Mesothelial cell of epicardium (in vitro differentiated cells): ENCODE results near the gene CEP170. TPM values are rescaled to one million over a fixed set of nuclear protein-coding genes. Genes with fewer than 3 reads are reported as not detected.
A peak's percentile ranks its signal among the peaks of the same experiment; 100 is the strongest.

Experiments
- DNase-seq, 2 experiments: peaks; one replicate each; pipeline ENCODE4 v3.0.0; 2021; ENCODE audit warnings: low spot score in 2 of 2; ENCODE audit not compliant: unreplicated experiment in 2 of 2
- H3K27ac Mint-ChIP-seq: 2 replicates; pipeline ENCODE4 v1.8.0; 2021; ENCODE audit warnings: mixed read lengths
- H3K27me3 Mint-ChIP-seq: 2 replicates; pipeline ENCODE4 v1.8.0; 2021; ENCODE audit warnings: low read depth, mixed read lengths
- H3K36me3 Mint-ChIP-seq: 2 replicates; pipeline ENCODE4 v1.8.0; 2021; ENCODE audit warnings: mixed read lengths
- H3K4me1 Mint-ChIP-seq: 2 replicates; pipeline ENCODE4 v1.8.0; 2021; ENCODE audit warnings: mixed read lengths
- H3K4me3 Mint-ChIP-seq: 2 replicates; pipeline ENCODE4 v1.8.0; 2021; ENCODE audit warnings: mild to moderate bottlenecking, moderate library complexity, mixed read lengths
- H3K9me3 Mint-ChIP-seq: 2 replicates; pipeline ENCODE4 v1.8.0; 2021; ENCODE audit warnings: mixed read lengths
- CTCF ChIP-seq: fragments of 200-600 bp; sonication (generic); IDR thresholded peaks from one replicate; pipeline ENCODE4 v1.5.0; 2021; ENCODE audit warnings: antibody characterized with exemption; ENCODE audit not compliant: unreplicated experiment
- total RNA-seq: library from RNA; stranded (reverse); gene quantifications from 3 replicates; pipeline ENCODE4 v1.2.1, GENCODE V29; 2021

Gene CEP170
- 118 to 129 TPM (median 120 TPM) in 3 replicates for total RNA-seq

- H3K4me3 Mint-ChIP-seq, result peak within 1 kb of the TSS; percentile 96
- no peak for TF ChIP-seq CTCF
- H3K9me3 Mint-ChIP-seq, result no peaks in the 10 kb centered on the region
- no peaks in the 10 kb centered on the region for H3K27me3 Mint-ChIP-seq
- peaks cover 39% of the 10 kb centered on the region for H3K4me1 Mint-ChIP-seq
- peak; percentile 98 for DNase-seq
- peak within 1 kb of the TSS; percentile 97 for H3K27ac Mint-ChIP-seq
- H3K36me3 Mint-ChIP-seq, result no peaks in the 10 kb centered on the region
Observed at GRCh38 chr1:243254927-243255790, at the start of gene CEP170. CEP170 (minus strand) TSS chr1:243255281; CDS start chr1:243225280, 30,001 bp downstream.

DNA sequence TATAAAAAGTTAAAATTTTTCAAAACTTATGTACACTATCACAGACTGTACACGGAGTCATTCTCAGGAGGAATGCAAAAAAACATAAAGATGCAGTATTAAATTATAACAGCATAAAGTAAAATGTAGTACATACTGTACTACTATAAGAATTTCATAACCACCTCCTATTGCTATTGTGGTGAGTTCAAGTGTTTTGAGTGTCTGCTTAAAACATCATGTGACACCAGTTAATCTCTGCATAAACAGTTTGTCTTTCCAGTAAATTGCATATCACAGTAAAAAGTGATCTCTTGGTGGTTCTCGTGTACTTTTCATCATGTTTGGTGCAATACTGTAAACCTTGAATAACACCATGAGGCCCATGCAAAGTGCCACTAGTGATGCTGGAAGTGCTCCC is 46.0 kb upstream of the CEP170 start:
- no peak for DNase-seq
- H3K4me1 Mint-ChIP-seq, result no peaks in the 10 kb centered on the region
- no peak overlapping the region for H3K4me3 Mint-ChIP-seq
- peaks cover 33% of the 10 kb centered on the region for H3K9me3 Mint-ChIP-seq
- H3K36me3 Mint-ChIP-seq, result peaks cover 48% of the 10 kb centered on the region
- no peaks in the 10 kb centered on the region for H3K27me3 Mint-ChIP-seq
- no peak for TF ChIP-seq CTCF
- H3K27ac Mint-ChIP-seq, result no peak overlapping the region

- H3K27me3 Mint-ChIP-seq, result no peaks in the 10 kb centered on the region
- DNase-seq, result no peak
- TF ChIP-seq CTCF, result no peak
- no peak overlapping the region for H3K27ac Mint-ChIP-seq
- H3K4me1 Mint-ChIP-seq, result no peaks in the 10 kb centered on the region
- H3K4me3 Mint-ChIP-seq, result no peak overlapping the region
- peaks cover 60% of the 10 kb centered on the region for H3K36me3 Mint-ChIP-seq
- H3K9me3 Mint-ChIP-seq, result peaks cover 40% of the 10 kb centered on the region
Observed at GRCh38 chr1:243299069-243299468, 44.0 kb upstream of the CEP170 start.

DNA sequence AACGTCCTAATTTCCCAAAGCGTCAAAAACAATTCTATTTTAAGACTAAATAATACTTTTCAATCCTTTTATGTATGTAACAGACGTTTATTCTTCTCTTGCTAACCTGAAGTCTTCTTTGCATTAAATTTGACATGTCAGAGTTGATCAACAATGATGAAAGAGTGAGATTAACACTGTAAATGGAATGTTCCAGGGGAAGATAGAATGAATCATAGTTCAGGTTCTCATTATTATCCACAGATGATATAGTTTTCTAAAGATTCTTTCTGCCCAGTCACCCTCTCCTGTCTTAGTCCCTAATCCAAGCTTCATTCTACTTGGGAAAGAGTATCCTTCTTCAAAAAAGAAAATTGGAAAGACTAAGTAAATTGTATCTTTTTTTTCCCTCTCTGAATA is 39.6 kb upstream of the CEP170 start:
- no peak for DNase-seq
- peaks cover 30% of the 10 kb centered on the region for H3K9me3 Mint-ChIP-seq
- peaks cover 68% of the 10 kb centered on the region for H3K36me3 Mint-ChIP-seq
- H3K4me3 Mint-ChIP-seq, result no peak overlapping the region
- H3K4me1 Mint-ChIP-seq, result no peaks in the 10 kb centered on the region
- no peak for TF ChIP-seq CTCF
- no peak overlapping the region for H3K27ac Mint-ChIP-seq
- H3K27me3 Mint-ChIP-seq, result no peaks in the 10 kb centered on the region

GRCh38 chr1:243293941-243294722 is 39.1 kb upstream of the CEP170 start:
- H3K36me3 Mint-ChIP-seq, result peaks cover 72% of the 10 kb centered on the region
- H3K4me3 Mint-ChIP-seq, result no peak overlapping the region
- H3K4me1 Mint-ChIP-seq, result no peaks in the 10 kb centered on the region
- no peak for TF ChIP-seq CTCF
- no peak for DNase-seq
- peaks cover 28% of the 10 kb centered on the region for H3K9me3 Mint-ChIP-seq
- H3K27ac Mint-ChIP-seq, result no peak overlapping the region
- no peaks in the 10 kb centered on the region for H3K27me3 Mint-ChIP-seq
